Heart left ventricle (tissue), 16 donors: ENCODE results near the gene CADM2. TPM values are rescaled to one million over a fixed set of nuclear protein-coding genes. Genes with fewer than 3 reads are reported as not detected.

Experiments
- ATAC-seq, 4 donors: fragments of 200-7000 bp; cut with Tn5 transposase; one replicate each; pipeline ENCODE4 v1.9.1; 2020 to 2022; ENCODE audit warnings: moderate library complexity in 4 of 4, mild to moderate bottlenecking in 3 of 4, moderate number of reproducible peaks in 1 of 4
- DNase-seq, 5 donors: peaks; one replicate each; pipeline ENCODE4 v3.0.0-alpha.2; 2020
- H3K27ac ChIP-seq, 12 donors: fragments of 200-600 bp; sonication (generic) in 4 of 12; one replicate each; pipeline versions ENCODE4 v1.5.0 to v1.8.0; 2016 to 2022; ENCODE audit warnings: mild to moderate bottlenecking in 2 of 12
- H3K27me3 ChIP-seq, 9 donors: fragments of 200-600 bp; sonication (generic) in 2 of 9; one replicate each; pipeline versions ENCODE4 v1.5.1 to v1.8.0; 2016 to 2022; ENCODE audit warnings: mild to moderate bottlenecking in 3 of 9
- H3K36me3 ChIP-seq, 9 donors: fragments of 200-600 bp; sonication (generic) in 2 of 9; one replicate each; pipeline versions ENCODE4 v1.5.0 to v1.8.0; 2018 to 2022; ENCODE audit warnings: mild to moderate bottlenecking in 2 of 9
- H3K4me1 ChIP-seq, 12 donors: fragments of 200-600 bp; sonication (generic) in 4 of 12; one replicate each; pipeline versions ENCODE4 v1.5.0 to v1.8.0; 2016 to 2022; ENCODE audit warnings: mild to moderate bottlenecking in 3 of 12
- H3K4me3 ChIP-seq, 12 donors: fragments of 200-600 bp; sonication (generic) in 4 of 12; one replicate each; pipeline versions ENCODE4 v1.5.0 to v1.8.0; 2017 to 2022; ENCODE audit warnings: mild to moderate bottlenecking in 9 of 12, moderate library complexity in 4 of 12
- H3K9me3 ChIP-seq, 12 donors: fragments of 200-600 bp; sonication (generic) in 4 of 12; one replicate each; pipeline versions ENCODE4 v1.5.0 to v1.8.0; 2016 to 2022; ENCODE audit warnings: mild to moderate bottlenecking in 1 of 12
- CTCF ChIP-seq, 12 donors: fragments of 200-600 bp; sonication (generic) in 4 of 12; IDR thresholded peaks; one replicate each; pipeline versions ENCODE4 v1.5.0 to v1.8.0; 2018 to 2022; ENCODE audit warnings: antibody characterized with exemption in 12 of 12, mild to moderate bottlenecking in 5 of 12
- POLR2A ChIP-seq, 2 donors: fragments of 450-650 bp; IDR thresholded peaks; one replicate each; pipeline ENCODE4 v1.6.1; 2017; ENCODE audit warnings: antibody characterized with exemption in 2 of 2, mild to moderate bottlenecking in 2 of 2, moderate library complexity in 2 of 2
- WGBS, 4 donors: extraction: QIAGEN DNeasy Blood & Tissue Kit in 2 of 4; methylation state at CpG; one replicate each; pipeline versions ENCODE4 v1.1.5 to v1.1.7; 2013 to 2018; 5-methylcytosine and 5-hydroxymethylcytosine counted together
- intact Hi-C, 10 donors: fragments of 100-400 bp; cut with DNase I; formaldehyde crosslinking; loops; one replicate each; pipeline versions ENCODE4 v1.11.1 to v1.14.2; 2022
- polyA plus RNA-seq, 2 donors: library from polyadenylated mRNA; stranded (reverse); fragments of 200-250 nt; gene quantifications; one replicate each; pipeline ENCODE4 v1.2.3, GENCODE V29; 2013
- total RNA-seq, 9 donors: library from RNA; depleted of rRNA in 2 of 9; stranded (reverse); fragments of >200 nt in 2 of 9; fragmentation: NEBNext Ultra II Directional in 3 of 9; extraction: Animal tissue kit (Norgen Biotek cat#: 25700) in 3 of 9; gene quantifications; one replicate each; pipeline versions ENCODE4 v1.1.0 to v1.2.4, GENCODE V29; 2016 to 2023
- donor health status: ischemic (EF 13 %, LVEDD 7.1; RV severe dilation, severe dysfunction).
- donor health status: healthy with polysubstance abuse.
- donor health status: DM: no; HTN: yes; CAD: no.
- donor health status: DM: no; HTN: no; CAD: no.
- donor health status: ischemic (EF 25% LVEDD 6.9; RV normal size, moderate dysfunction).
- donor health status: ischemic (EF 25% LVEDD 5.7; RV mildly dilated, moderate dysfunction).
- donor health status: healthy.
- donor health status: DM: yes; HTN: yes; CAD: no.
- donor health status: ischemic (EF 35%, LVEDD 5.7; RV mildly dilated, moderate dysfunction).
- donor health status: nonischemic (EF 11% LVEDD 7.7; RV severe dilation, severe dysfunction).
- donor health status: DM: yes; HTN: yes; CAD: no.
- donor health status: PGD.
- donor health status: ischemic (EF 29% LVEDD 5.4; RV normal size, mild dysfunction).
- donor health status: nonischemic (EF 23%, LVEDD 6.1; RV moderate dilation, normal function).

CADM2 gene
- total and polyA plus RNA-seq, 11 donors, result 0.19 to 2.3 (median 0.69) TPM

- TF ChIP-seq POLR2A (IDR thresholded peaks at IDR 0.05) (no peak), CTCF (IDR thresholded peaks at IDR 0.05) (peak in 1 of 12 donors; percentile 28)
- Histone ChIP-seq H3K9me3 (no peaks in the 10 kb centered on the region), H3K4me3 (no peak overlapping the region), H3K36me3 (no peaks in the 10 kb centered on the region), H3K27ac (no peak overlapping the region), H3K4me1 (no peaks in the 10 kb centered on the region), H3K27me3 (no peaks in the 10 kb centered on the region)
- ATAC-seq (peak in 1 of 4 donors; percentile 20), DNase-seq (no peak)
- 7 to 18% (median 11%) methylated on average over 3 of the region's 3 CpGs for WGBS, 4 donors
- intact Hi-C loops, result no loop called here
Observed at GRCh38 chr3:85342915-85343314, 384.1 kb downstream of the CADM2 start.

- ATAC-seq, result no peak
- Histone ChIP-seq H3K4me1 (no peaks in the 10 kb centered on the region), H3K4me3 (no peak overlapping the region), H3K27ac (no peak overlapping the region), H3K27me3 (peaks cover 0 to 2% (median 0%) of the 10 kb centered on the region in 9 donors), H3K36me3 (no peaks in the 10 kb centered on the region), H3K9me3 (no peaks in the 10 kb centered on the region)
- intact Hi-C loops, result no loop called here
- TF ChIP-seq POLR2A (IDR thresholded peaks at IDR 0.05) (no peak), CTCF (IDR thresholded peaks at IDR 0.05) (no peak)
- DNase-seq, result no peak
- 75 to 85% (median 80%) methylated on average over 4 of the region's 4 CpGs for WGBS, 4 donors
Observed at GRCh38 chr3:85355572-85355971, 396.8 kb downstream of the CADM2 start.

GRCh38 chr3:85360742-85361387, 402.1 kb downstream of the CADM2 start:
- ATAC-seq (no peak), DNase-seq (peak in 1 of 5 donors; percentile 10)
- TF ChIP-seq CTCF (IDR thresholded peaks at IDR 0.05), result peak in 6 of 12 donors; percentile 11 to 50 (median 35)
- no peak for TF ChIP-seq POLR2A (IDR thresholded peaks at IDR 0.05)
- Histone ChIP-seq H3K9me3 (no peaks in the 10 kb centered on the region), H3K4me3 (no peak overlapping the region), H3K27ac (no peak overlapping the region), H3K4me1 (no peaks in the 10 kb centered on the region), H3K27me3 (peaks cover 0 to 2% (median 0%) of the 10 kb centered on the region in 9 donors), H3K36me3 (no peaks in the 10 kb centered on the region)
- WGBS, 4 donors, result 35 to 42% (median 36%) methylated on average over 6 of the region's 6 CpGs
- intact Hi-C loops, result loop anchor here in 1 of 10 donors (10.0 kb wide), 1 partner anchor 816 kb away; no protein-coding TSS in a partner anchor

GRCh38 chr3:85364296-85364909, 405.6 kb downstream of the CADM2 start:
- no peaks in the 10 kb centered on the region for H3K27me3 ChIP-seq
- no peaks in the 10 kb centered on the region for H3K9me3 ChIP-seq
- TF ChIP-seq POLR2A (IDR thresholded peaks at IDR 0.05) (no peak), CTCF (IDR thresholded peaks at IDR 0.05) (no peak)
- WGBS, 4 donors, result 71 to 77% (median 75%) methylated on average over 5 of the region's 5 CpGs
- no peaks in the 10 kb centered on the region for H3K4me1 ChIP-seq
- intact Hi-C loops, result loop anchor here in 1 of 10 donors (10.0 kb wide), 1 partner anchor 820 kb away; no protein-coding TSS in a partner anchor
- H3K4me3 ChIP-seq, result no peak overlapping the region
- no peaks in the 10 kb centered on the region for H3K36me3 ChIP-seq
- no peak for DNase-seq
- no peak overlapping the region for H3K27ac ChIP-seq
- no peak for ATAC-seq
